Measurements from ENCODE around the gene UNC5C.

The UNC5C gene

GRCh38 chr4:95411371-95412088, 137.2 kb downstream of the UNC5C start:
- no peaks in the 10 kb centered on the region for H3K9me3 ChIP-seq (ENCODE audit: severe bottlenecking)
- DNase-seq (ENCODE audit: low spot score), result no peak
- H3K4me3 ChIP-seq (ENCODE audit: severe bottlenecking), result no peak overlapping the region

GRCh38 chr4:95410387-95410977, 138.3 kb downstream of the UNC5C start:
- TF ChIP-seq CTCF (IDR thresholded peaks at IDR 0.05; ENCODE audit: poor library complexity, severe bottlenecking), result no peak
- no peak overlapping the region for H3K27ac ChIP-seq (ENCODE audit: poor library complexity, severe bottlenecking)
- H3K4me1 ChIP-seq (ENCODE audit: insufficient read depth, poor library complexity, severe bottlenecking), result peaks cover 13% of the 10 kb centered on the region
- H3K9me3 ChIP-seq (ENCODE audit: severe bottlenecking), result no peaks in the 10 kb centered on the region
- H3K36me3 ChIP-seq (ENCODE audit: low read depth), result no peaks in the 10 kb centered on the region
- ATAC-seq (ENCODE audit: low read depth), result no peak
- no peak overlapping the region for H3K4me3 ChIP-seq (ENCODE audit: severe bottlenecking)
- H3K27me3 ChIP-seq (ENCODE audit: insufficient read depth, poor library complexity, severe bottlenecking), result no peaks in the 10 kb centered on the region
- no peak for DNase-seq (ENCODE audit: low spot score)

More at GRCh38 chr4:95411371-95412088, 137.2 kb downstream of the UNC5C start:
- peaks cover 16% of the 10 kb centered on the region for H3K4me1 ChIP-seq (ENCODE audit: insufficient read depth, poor library complexity, severe bottlenecking)
- TF ChIP-seq CTCF (IDR thresholded peaks at IDR 0.05; ENCODE audit: poor library complexity, severe bottlenecking), result no peak
- H3K36me3 ChIP-seq (ENCODE audit: low read depth), result no peaks in the 10 kb centered on the region
- H3K27ac ChIP-seq (ENCODE audit: poor library complexity, severe bottlenecking), result no peak overlapping the region
- ATAC-seq (ENCODE audit: low read depth), result no peak
- no peaks in the 10 kb centered on the region for H3K27me3 ChIP-seq (ENCODE audit: insufficient read depth, poor library complexity, severe bottlenecking)

GRCh38 chr4:95409750-95410149, 139.0 kb downstream of the UNC5C start:
- no peaks in the 10 kb centered on the region for H3K9me3 ChIP-seq (ENCODE audit: severe bottlenecking)
- DNase-seq (ENCODE audit: low spot score) (no peak), ATAC-seq (ENCODE audit: low read depth) (no peak)
- no peaks in the 10 kb centered on the region for H3K27me3 ChIP-seq (ENCODE audit: insufficient read depth, poor library complexity, severe bottlenecking)
- no peaks in the 10 kb centered on the region for H3K36me3 ChIP-seq (ENCODE audit: low read depth)
- no peak overlapping the region for H3K4me3 ChIP-seq (ENCODE audit: severe bottlenecking)
- H3K27ac ChIP-seq (ENCODE audit: poor library complexity, severe bottlenecking), result no peak overlapping the region
- no peak for TF ChIP-seq CTCF (IDR thresholded peaks at IDR 0.05; ENCODE audit: poor library complexity, severe bottlenecking)
- peaks cover 9% of the 10 kb centered on the region for H3K4me1 ChIP-seq (ENCODE audit: insufficient read depth, poor library complexity, severe bottlenecking)

- Histone ChIP-seq H3K4me1 (ENCODE audit: insufficient read depth, poor library complexity, severe bottlenecking) (peaks cover 9% of the 10 kb centered on the region), H3K9me3 (ENCODE audit: severe bottlenecking) (no peaks in the 10 kb centered on the region), H3K4me3 (ENCODE audit: severe bottlenecking) (no peak overlapping the region), H3K27ac (ENCODE audit: poor library complexity, severe bottlenecking) (no peak overlapping the region), H3K27me3 (ENCODE audit: insufficient read depth, poor library complexity, severe bottlenecking) (no peaks in the 10 kb centered on the region), H3K36me3 (ENCODE audit: low read depth) (no peaks in the 10 kb centered on the region)
- no peak for DNase-seq (ENCODE audit: low spot score)
- TF ChIP-seq CTCF (IDR thresholded peaks at IDR 0.05; ENCODE audit: poor library complexity, severe bottlenecking), result no peak
- peak; percentile 44; the same call in 1 of the 3 replicates for ATAC-seq (ENCODE audit: low read depth)
These were observed 139.6 kb downstream of the UNC5C start for GRCh38 chr4:95409127-95409526.

- no peak for TF ChIP-seq CTCF (IDR thresholded peaks at IDR 0.05; ENCODE audit: poor library complexity, severe bottlenecking)
- ATAC-seq (ENCODE audit: low read depth) (no peak), DNase-seq (ENCODE audit: low spot score) (no peak)
- no peaks in the 10 kb centered on the region for H3K36me3 ChIP-seq (ENCODE audit: low read depth)
- no peaks in the 10 kb centered on the region for H3K4me1 ChIP-seq (ENCODE audit: insufficient read depth, poor library complexity, severe bottlenecking)
- no peak overlapping the region for H3K4me3 ChIP-seq (ENCODE audit: severe bottlenecking)
- H3K9me3 ChIP-seq (ENCODE audit: severe bottlenecking), result no peaks in the 10 kb centered on the region
- H3K27me3 ChIP-seq (ENCODE audit: insufficient read depth, poor library complexity, severe bottlenecking), result no peaks in the 10 kb centered on the region
- no peak overlapping the region for H3K27ac ChIP-seq (ENCODE audit: poor library complexity, severe bottlenecking)
These were observed 146.5 kb downstream of the UNC5C start for GRCh38 chr4:95402299-95402698.
